Measurements from ENCODE around the gene CSNK2A1.

The CSNK2A1 gene

GRCh38 chr20:434221-434620, 109.4 kb downstream of the CSNK2A1 start:
- no peak overlapping the region for H3K27ac ChIP-seq (ENCODE audit: low read depth, low read length)
- H3K9me3 ChIP-seq (ENCODE audit: control insufficient read depth, insufficient read depth, low read depth, low read length), result no peaks in the 10 kb centered on the region
- peak overlapping the region; percentile 15; the same call in 1 of the 2 replicates for H3K4me3 ChIP-seq (ENCODE audit: low read depth, low read length)
- H3K4me1 ChIP-seq (ENCODE audit: control insufficient read depth, insufficient read depth, low read length), result peaks cover 12% of the 10 kb centered on the region
- no peak overlapping the region for H3K9ac ChIP-seq (ENCODE audit: low read length)
- H3K27me3 ChIP-seq (ENCODE audit: control insufficient read depth, insufficient read depth, low read length), result peaks cover 40% of the 10 kb centered on the region
- peaks cover 63% of the 10 kb centered on the region for H3K36me3 ChIP-seq (ENCODE audit: control insufficient read depth, insufficient read depth, low read length)

- Histone ChIP-seq H3K36me3 (ENCODE audit: control insufficient read depth, insufficient read depth, low read length) (peaks cover 62% of the 10 kb centered on the region), H3K9me3 (ENCODE audit: control insufficient read depth, insufficient read depth, low read depth, low read length) (no peaks in the 10 kb centered on the region), H3K4me3 (ENCODE audit: low read depth, low read length) (no peak overlapping the region), H3K27me3 (ENCODE audit: control insufficient read depth, insufficient read depth, low read length) (peaks cover 40% of the 10 kb centered on the region), H3K9ac (ENCODE audit: low read length) (no peak overlapping the region), H3K4me1 (ENCODE audit: control insufficient read depth, insufficient read depth, low read length) (peaks cover 12% of the 10 kb centered on the region), H3K27ac (ENCODE audit: low read depth, low read length) (no peak overlapping the region)
Measured at GRCh38 chr20:433300-433975, 110.2 kb downstream of the CSNK2A1 start.

- Histone ChIP-seq H3K27ac (ENCODE audit: low read depth, low read length) (no peak overlapping the region), H3K4me3 (ENCODE audit: low read depth, low read length) (no peak overlapping the region), H3K9ac (ENCODE audit: low read length) (no peak overlapping the region), H3K36me3 (ENCODE audit: control insufficient read depth, insufficient read depth, low read length) (peaks cover 61% of the 10 kb centered on the region), H3K27me3 (ENCODE audit: control insufficient read depth, insufficient read depth, low read length) (peaks cover 40% of the 10 kb centered on the region), H3K9me3 (ENCODE audit: control insufficient read depth, insufficient read depth, low read depth, low read length) (no peaks in the 10 kb centered on the region), H3K4me1 (ENCODE audit: control insufficient read depth, insufficient read depth, low read length) (peaks cover 12% of the 10 kb centered on the region)
Measured at GRCh38 chr20:432677-433299, 110.8 kb downstream of the CSNK2A1 start.

GRCh38 chr20:432208-432607, 111.4 kb downstream of the CSNK2A1 start:
- Histone ChIP-seq H3K27me3 (ENCODE audit: control insufficient read depth, insufficient read depth, low read length) (peaks cover 37% of the 10 kb centered on the region), H3K9me3 (ENCODE audit: control insufficient read depth, insufficient read depth, low read depth, low read length) (no peaks in the 10 kb centered on the region), H3K4me1 (ENCODE audit: control insufficient read depth, insufficient read depth, low read length) (peaks cover 12% of the 10 kb centered on the region), H3K36me3 (ENCODE audit: control insufficient read depth, insufficient read depth, low read length) (peaks cover 61% of the 10 kb centered on the region), H3K9ac (ENCODE audit: low read length) (no peak overlapping the region), H3K27ac (ENCODE audit: low read depth, low read length) (no peak overlapping the region), H3K4me3 (ENCODE audit: low read depth, low read length) (no peak overlapping the region)

- Histone ChIP-seq H3K4me3 (ENCODE audit: low read depth, low read length) (no peak overlapping the region), H3K27ac (ENCODE audit: low read depth, low read length) (no peak overlapping the region), H3K36me3 (ENCODE audit: control insufficient read depth, insufficient read depth, low read length) (peaks cover 57% of the 10 kb centered on the region)
Measured at GRCh38 chr20:431012-431904, 112.3 kb downstream of the CSNK2A1 start.

GRCh38 chr20:430091-430999, 113.2 kb downstream of the CSNK2A1 start:
- no peak overlapping the region for H3K27ac ChIP-seq (ENCODE audit: low read depth, low read length)
- no peaks in the 10 kb centered on the region for H3K9me3 ChIP-seq (ENCODE audit: control insufficient read depth, insufficient read depth, low read depth, low read length)
- H3K27me3 ChIP-seq (ENCODE audit: control insufficient read depth, insufficient read depth, low read length), result peaks cover 21% of the 10 kb centered on the region
- H3K4me1 ChIP-seq (ENCODE audit: control insufficient read depth, insufficient read depth, low read length), result peaks cover 10% of the 10 kb centered on the region
- peaks cover 48% of the 10 kb centered on the region for H3K36me3 ChIP-seq (ENCODE audit: control insufficient read depth, insufficient read depth, low read length)
- no peak overlapping the region for H3K4me3 ChIP-seq (ENCODE audit: low read depth, low read length)
- no peak overlapping the region for H3K9ac ChIP-seq (ENCODE audit: low read length)

More at GRCh38 chr20:431012-431904, 112.3 kb downstream of the CSNK2A1 start:
- Histone ChIP-seq H3K9me3 (ENCODE audit: control insufficient read depth, insufficient read depth, low read depth, low read length) (no peaks in the 10 kb centered on the region), H3K4me1 (ENCODE audit: control insufficient read depth, insufficient read depth, low read length) (peaks cover 12% of the 10 kb centered on the region), H3K9ac (ENCODE audit: low read length) (no peak overlapping the region), H3K27me3 (ENCODE audit: control insufficient read depth, insufficient read depth, low read length) (peaks cover 30% of the 10 kb centered on the region)

GRCh38 chr20:428658-429200, 114.9 kb downstream of the CSNK2A1 start:
- Histone ChIP-seq H3K9ac (ENCODE audit: low read length) (no peak overlapping the region), H3K27ac (ENCODE audit: low read depth, low read length) (no peak overlapping the region), H3K4me1 (ENCODE audit: control insufficient read depth, insufficient read depth, low read length) (no peaks in the 10 kb centered on the region), H3K4me3 (ENCODE audit: low read depth, low read length) (no peak overlapping the region), H3K27me3 (ENCODE audit: control insufficient read depth, insufficient read depth, low read length) (peaks cover 12% of the 10 kb centered on the region), H3K9me3 (ENCODE audit: control insufficient read depth, insufficient read depth, low read depth, low read length) (no peaks in the 10 kb centered on the region), H3K36me3 (ENCODE audit: control insufficient read depth, insufficient read depth, low read length) (peaks cover 49% of the 10 kb centered on the region)

- no peak overlapping the region for H3K4me3 ChIP-seq (ENCODE audit: low read depth, low read length)
- no peak overlapping the region for H3K27ac ChIP-seq (ENCODE audit: low read depth, low read length)
- H3K4me1 ChIP-seq (ENCODE audit: control insufficient read depth, insufficient read depth, low read length), result no peaks in the 10 kb centered on the region
- H3K36me3 ChIP-seq (ENCODE audit: control insufficient read depth, insufficient read depth, low read length), result peaks cover 54% of the 10 kb centered on the region
- no peaks in the 10 kb centered on the region for H3K9me3 ChIP-seq (ENCODE audit: control insufficient read depth, insufficient read depth, low read depth, low read length)
- no peak overlapping the region for H3K9ac ChIP-seq (ENCODE audit: low read length)
- H3K27me3 ChIP-seq (ENCODE audit: control insufficient read depth, insufficient read depth, low read length), result peaks cover 5% of the 10 kb centered on the region
Measured at GRCh38 chr20:427849-428657, 115.5 kb downstream of the CSNK2A1 start.

GRCh38 chr20:427401-427800, 116.2 kb downstream of the CSNK2A1 start:
- Histone ChIP-seq H3K36me3 (ENCODE audit: control insufficient read depth, insufficient read depth, low read length) (peaks cover 57% of the 10 kb centered on the region), H3K27ac (ENCODE audit: low read depth, low read length) (no peak overlapping the region), H3K4me1 (ENCODE audit: control insufficient read depth, insufficient read depth, low read length) (no peaks in the 10 kb centered on the region), H3K4me3 (ENCODE audit: low read depth, low read length) (no peak overlapping the region), H3K9ac (ENCODE audit: low read length) (no peak overlapping the region), H3K27me3 (ENCODE audit: control insufficient read depth, insufficient read depth, low read length) (peaks cover under 1% of the 10 kb centered on the region; the same call in 1 of the 2 replicates), H3K9me3 (ENCODE audit: control insufficient read depth, insufficient read depth, low read depth, low read length) (no peaks in the 10 kb centered on the region)
